GM21717 (cell line): ENCODE measurements around the gene TECTB.

ENCODE experiments used
- ATAC-seq: cut with Tn5 transposase; IDR thresholded peaks from one replicate; pipeline ENCODE4 v1.9.1; 2021; ENCODE audit warnings: mild to moderate bottlenecking, moderate library complexity; ENCODE audit not compliant: unreplicated experiment

Gene TECTB

GRCh38 chr10:112271982-112272381 lies 11.2 kb upstream of the TECTB start:
- no peak for ATAC-seq

DNA sequence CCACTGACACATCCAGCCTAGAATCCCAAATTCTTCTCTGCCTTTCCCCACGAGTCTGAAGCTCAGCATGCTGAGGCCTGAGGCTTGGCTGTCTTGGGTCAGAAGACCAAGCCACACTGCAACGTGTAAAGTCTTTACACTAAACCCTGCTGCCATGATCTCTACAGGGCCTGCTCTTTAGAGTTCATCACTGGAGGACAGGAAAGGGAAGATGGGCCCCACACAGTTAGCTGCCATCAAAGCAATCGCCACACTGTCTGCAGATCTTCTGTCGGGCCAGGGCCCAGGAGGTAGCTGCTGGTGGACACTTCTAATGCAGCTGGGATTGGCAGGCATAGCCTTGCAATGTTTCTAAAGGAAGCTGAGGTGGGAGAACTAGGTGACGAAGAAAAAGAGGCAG lies 8.4 kb upstream of the TECTB start:
- ATAC-seq: no peak

DNA sequence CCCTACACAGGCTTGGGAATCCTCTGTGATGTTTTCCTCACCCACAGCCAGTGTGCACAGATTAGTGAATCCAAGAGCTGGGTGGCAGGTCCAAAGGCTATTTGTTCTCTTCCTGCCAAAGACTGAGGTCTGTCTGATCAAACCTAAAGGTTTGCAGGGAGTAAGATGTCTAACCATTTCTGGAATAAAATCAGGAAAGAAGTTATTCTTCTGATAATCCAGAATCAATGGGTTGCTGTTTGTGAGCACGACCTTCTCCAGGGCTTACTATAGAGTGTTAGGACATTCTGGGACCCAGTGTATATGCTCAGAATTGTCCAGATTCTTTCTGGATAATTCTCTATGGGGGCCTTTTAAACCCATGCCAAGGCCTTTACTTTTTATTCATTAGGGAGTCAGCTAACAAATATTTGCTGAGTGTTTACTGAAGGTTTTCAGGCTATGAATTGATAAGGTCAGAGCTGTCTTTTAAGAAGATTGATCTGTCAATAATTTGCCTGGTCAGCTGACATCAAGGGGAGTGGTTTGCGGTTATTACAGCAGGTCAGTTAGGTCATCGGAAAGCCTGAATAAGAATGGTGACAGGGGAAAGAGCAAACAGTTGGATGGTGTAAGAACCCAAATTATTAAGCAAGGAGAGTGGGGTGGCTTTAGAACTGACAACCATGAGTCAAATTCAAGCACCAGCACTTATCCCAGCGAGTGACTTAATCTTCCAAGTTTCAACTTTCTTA lies 7.5 kb upstream of the TECTB start:
- ATAC-seq: no peak

DNA sequence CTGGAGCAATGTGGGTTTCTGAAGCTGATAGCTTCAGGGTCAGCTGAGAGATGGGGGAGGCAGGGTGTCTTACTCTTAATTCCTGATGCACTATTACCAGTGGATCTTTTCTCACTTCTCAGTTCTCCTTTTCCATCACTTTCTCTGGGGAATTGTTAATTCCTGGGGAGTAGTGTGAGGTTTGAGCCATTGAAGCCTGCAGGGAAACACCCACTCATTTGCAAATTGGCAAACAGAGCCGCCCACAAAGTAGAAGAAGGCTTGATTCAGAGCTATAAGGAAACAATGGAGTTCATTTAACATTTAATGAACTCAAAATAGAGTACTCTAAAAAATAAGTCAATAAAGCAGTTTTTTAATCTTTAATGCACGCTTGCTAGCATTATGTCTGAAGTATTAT lies 4.3 kb upstream of the TECTB start:
- ATAC-seq: no peak

DNA sequence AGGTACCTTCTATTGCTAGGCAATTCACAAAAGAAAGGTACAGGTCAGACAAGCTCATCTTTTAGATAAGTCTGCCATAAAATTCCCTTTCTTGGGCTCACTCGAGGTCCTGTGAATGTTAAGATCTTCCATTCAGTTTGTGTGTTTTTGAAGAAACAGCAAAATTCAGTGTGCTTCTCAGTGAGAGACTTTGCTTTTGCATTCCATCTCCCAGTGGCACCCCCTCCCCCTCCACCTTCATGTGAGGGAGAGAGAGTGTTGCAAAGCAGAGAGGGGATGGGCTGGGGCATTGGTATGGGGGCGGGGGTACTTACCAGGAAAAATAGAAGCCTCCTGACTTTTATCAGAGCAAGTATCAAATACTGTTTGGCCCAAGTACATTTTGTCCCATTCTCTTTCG lies 3.8 kb upstream of the TECTB start:
- no peak for ATAC-seq

GRCh38 chr10:112280205-112280921 lies 2.8 kb upstream of the TECTB start:
- no peak for ATAC-seq

DNA sequence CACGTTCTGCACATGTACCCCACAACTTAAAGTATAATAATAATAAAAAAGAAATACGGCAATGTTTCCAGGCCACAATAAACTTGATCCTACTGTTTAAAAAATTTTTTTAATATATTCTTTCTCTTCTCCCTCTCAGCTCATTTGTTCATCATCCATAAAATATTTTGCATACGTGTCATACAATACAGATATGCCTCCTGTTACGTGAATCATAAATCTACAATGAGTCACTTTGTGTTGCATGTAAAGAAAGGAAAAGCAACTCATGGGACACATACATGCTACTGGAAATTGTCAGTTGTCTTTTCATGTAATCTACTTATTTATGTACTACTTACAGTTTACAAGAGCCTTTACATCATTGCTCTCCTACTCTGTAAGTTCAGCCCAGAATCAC lies 1.1 kb upstream of the TECTB start:
- no peak for ATAC-seq

GRCh38 chr10:112286837-112287818 lies 3.9 kb downstream of the TECTB start:
- no peak for ATAC-seq

GRCh38 chr10:112287844-112288243 lies 4.6 kb downstream of the TECTB start:
- ATAC-seq: no peak

GRCh38 chr10:112288486-112288885 lies 5.3 kb downstream of the TECTB start:
- no peak for ATAC-seq

DNA sequence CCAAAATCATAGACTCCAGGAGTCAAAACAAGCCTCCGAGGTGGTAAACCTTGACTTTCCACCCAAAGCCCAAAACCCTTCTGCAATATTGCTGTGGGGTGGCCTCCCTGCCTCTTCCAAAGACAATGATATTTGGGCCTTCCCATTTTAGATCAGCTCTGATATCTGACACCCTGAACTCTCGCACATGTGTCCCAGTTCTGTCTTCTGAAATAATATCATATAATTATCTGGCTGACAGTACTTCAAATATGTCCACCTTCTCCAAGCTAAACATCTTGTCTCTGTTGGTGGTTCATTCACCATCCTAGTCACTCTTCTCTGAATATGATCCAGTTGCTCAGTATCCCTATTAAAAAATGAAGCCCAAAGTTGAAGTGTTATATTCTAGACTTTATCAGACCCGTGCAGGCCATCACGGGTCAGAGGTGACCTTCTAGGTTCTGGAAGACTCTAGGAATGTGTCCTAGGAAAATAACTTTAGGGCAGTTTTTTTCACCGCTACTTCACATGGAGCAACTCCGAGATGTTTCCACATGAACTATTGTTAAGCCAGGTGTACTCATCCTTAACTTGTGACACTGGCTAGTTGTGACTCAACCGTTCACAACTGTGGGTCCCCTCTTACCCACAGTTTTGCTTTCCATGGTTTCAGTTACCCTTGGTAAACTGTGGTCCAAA lies 6.3 kb downstream of the TECTB start:
- ATAC-seq: no peak

GRCh38 chr10:112290054-112290373 lies 6.8 kb downstream of the TECTB start:
- no peak for ATAC-seq

DNA sequence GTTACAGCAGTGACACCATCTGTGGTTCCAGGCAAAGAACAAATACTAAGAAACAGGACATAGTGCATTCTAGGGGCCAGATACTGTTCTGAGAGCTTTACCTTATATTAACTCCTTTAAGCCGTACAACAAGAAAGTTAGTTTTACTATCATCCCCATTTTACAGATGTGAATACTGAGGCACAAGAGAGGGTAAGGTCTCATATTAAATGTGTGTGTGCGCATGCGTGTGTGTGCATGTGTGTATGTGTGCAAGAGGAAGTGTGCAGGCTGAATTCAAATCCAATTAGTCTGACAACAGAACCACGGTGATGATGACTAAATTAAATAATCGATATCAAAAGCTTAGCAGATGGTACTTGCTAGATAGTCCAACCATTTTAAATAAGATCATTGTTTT lies 11.0 kb downstream of the TECTB start:
- no peak for ATAC-seq

DNA sequence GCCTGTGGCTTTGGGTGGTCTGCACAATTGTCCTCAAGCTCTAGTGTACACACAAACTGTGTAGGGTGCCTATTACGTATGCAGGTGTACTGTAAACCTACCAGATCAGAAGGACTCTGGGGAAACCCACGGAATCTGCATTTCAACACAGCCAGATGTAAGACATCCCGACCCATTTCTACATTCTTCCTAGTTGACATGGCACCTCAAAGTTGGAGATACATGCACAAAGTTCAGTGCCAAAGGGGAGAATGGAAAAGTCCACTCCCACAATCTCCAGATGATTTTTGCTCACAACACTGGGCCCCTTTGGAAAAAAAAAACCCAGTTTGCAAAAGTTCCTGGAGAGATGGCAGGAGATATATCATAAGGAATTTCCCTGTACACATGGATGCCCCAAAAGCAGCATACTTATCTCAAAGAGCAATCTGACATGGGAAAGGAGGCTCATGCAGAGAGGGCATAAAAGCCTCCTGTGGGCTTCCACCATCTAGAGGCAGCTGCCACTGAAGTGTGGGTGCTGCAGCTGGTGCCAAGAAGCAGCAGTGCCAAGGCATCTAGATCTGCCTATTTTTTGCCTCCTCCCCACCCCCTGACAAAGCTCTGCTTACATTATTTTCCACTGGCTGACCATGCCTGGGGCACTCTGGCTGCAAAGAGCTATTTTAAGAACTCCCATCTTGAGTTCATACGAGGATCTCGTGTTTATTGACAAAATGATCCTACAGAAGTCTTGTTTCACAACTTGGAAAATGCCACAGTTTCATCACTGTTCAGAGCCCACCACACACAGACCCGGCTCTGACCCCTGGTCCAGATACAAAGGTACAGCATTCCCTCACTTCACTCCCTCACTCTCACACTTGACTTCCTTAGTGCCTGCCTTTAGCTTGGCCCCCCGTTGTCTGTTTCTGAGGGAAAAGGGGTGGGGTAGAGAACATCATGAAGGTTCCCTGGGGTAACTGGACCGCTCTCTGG lies 12.9 kb downstream of the TECTB start:
- no peak for ATAC-seq

DNA sequence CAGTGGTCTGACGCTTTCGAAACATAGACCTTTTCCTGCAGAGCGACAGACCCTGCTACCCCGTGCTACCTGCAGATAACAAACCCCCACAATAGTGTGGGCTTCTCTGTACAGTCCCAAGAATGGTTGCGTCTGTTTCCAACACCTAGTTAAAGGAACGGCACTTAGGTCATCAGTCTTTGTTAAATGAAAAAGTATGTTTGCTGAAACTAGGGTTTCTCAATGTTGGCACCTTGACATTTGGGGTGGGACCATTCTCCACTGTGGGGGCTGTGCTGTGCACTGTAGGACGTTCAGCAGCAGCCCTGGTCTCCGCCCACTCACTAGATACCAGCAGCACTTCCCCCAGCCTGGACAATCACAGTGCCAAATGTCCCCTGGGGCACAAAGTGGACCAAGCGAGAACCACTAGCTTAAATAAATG lies 13.7 kb downstream of the TECTB start:
- no peak for ATAC-seq

- ATAC-seq: no peak
Observed at GRCh38 chr10:112298581-112298980, 15.4 kb downstream of the TECTB start.

GRCh38 chr10:112299456-112299855 lies 16.3 kb downstream of the TECTB start:
- ATAC-seq: no peak

- ATAC-seq: no peak
Observed at GRCh38 chr10:112302335-112302734, 19.1 kb downstream of the TECTB start.

GRCh38 chr10:112303528-112303927 lies 20.3 kb downstream of the TECTB start:
- ATAC-seq: no peak
